Neural cell (in vitro differentiated cells): ENCODE measurements around the gene ACACA. TPM values are rescaled to one million over a fixed set of nuclear protein-coding genes. Genes with fewer than 3 reads are reported as not detected.

ENCODE experiments used
- H2AFZ ChIP-seq: fragments of 200-600, 300-800 bp; sonication (generic), shearing (Covaris generic); 2 replicates; pipeline ENCODE4 v1.6.0; 2014; ENCODE audit warnings: low read depth, mild to moderate bottlenecking, antibody characterized with exemption, low read length, moderate library complexity
- H3F3A ChIP-seq: fragments of 200-600 bp; shearing (Covaris generic); 2 replicates; pipeline ENCODE4 v1.6.1; 2016; ENCODE audit warnings: mild to moderate bottlenecking, moderate library complexity, mixed read lengths, antibody characterized with exemption, low read length; ENCODE audit not compliant: insufficient read depth, poor library complexity, severe bottlenecking
- H3K27ac ChIP-seq: fragments of 200-600, 300-800 bp; sonication (generic), shearing (Covaris generic); 2 replicates; pipeline ENCODE4 v1.5.1; 2014; ENCODE audit warnings: mild to moderate bottlenecking, low read length, moderate library complexity
- H3K27me3 ChIP-seq: fragments of 300-800, 200-600 bp; sonication (generic), shearing (Covaris generic); 2 replicates; pipeline ENCODE4 v1.6.0; 2014; ENCODE audit warnings: mild to moderate bottlenecking, low read depth, low read length, moderate library complexity; ENCODE audit not compliant: insufficient read depth
- H3K36me3 ChIP-seq: fragments of 300-800, 200-600 bp; sonication (generic), shearing (Covaris generic); 2 replicates; pipeline ENCODE4 v1.5.1; 2014; ENCODE audit warnings: mild to moderate bottlenecking, antibody characterized with exemption, low read length, moderate library complexity; ENCODE audit not compliant: insufficient read depth
- H3K4me2 ChIP-seq: fragments of 300-800, 200-600 bp; sonication (generic), shearing (Covaris generic); 2 replicates; pipeline ENCODE4 v1.6.0; 2014; ENCODE audit warnings: mild to moderate bottlenecking, low read length
- H3K4me3 ChIP-seq: fragments of 300-800, 200-600 bp; sonication (generic), shearing (Covaris generic); 2 replicates; pipeline ENCODE4 v1.5.1; 2014; ENCODE audit warnings: mild to moderate bottlenecking, low read length, moderate library complexity
- H3K79me2 ChIP-seq: fragments of 200-600 bp; shearing (Covaris generic); replicated peaks from 2 replicates; pipeline ENCODE4 v1.6.0; 2014; ENCODE audit warnings: mild to moderate bottlenecking, low read length, moderate library complexity; ENCODE audit not compliant: insufficient read depth
- H3K9ac ChIP-seq: fragments of 300-800, 200-600 bp; sonication (generic), shearing (Covaris generic); 2 replicates; pipeline ENCODE4 v1.6.1; 2016; ENCODE audit warnings: mild to moderate bottlenecking, low read length, mixed read lengths
- H3K9me2 ChIP-seq: fragments of 200-600 bp; shearing (Covaris generic); 2 replicates; pipeline ENCODE4 v1.6.1; 2016; ENCODE audit warnings: mild to moderate bottlenecking, low read length, mixed read lengths; ENCODE audit not compliant: insufficient read depth
- H3K9me3 ChIP-seq: fragments of 200-600, 300-800 bp; sonication (generic), shearing (Covaris generic); 2 replicates; pipeline ENCODE4 v1.6.1; 2016; ENCODE audit warnings: mild to moderate bottlenecking, mixed run types, low read length, moderate library complexity, mixed read lengths
- H4K20me1 ChIP-seq: fragments of 200-600 bp; shearing (Covaris generic); 2 replicates; pipeline ENCODE4 v1.6.1; 2016; ENCODE audit warnings: mild to moderate bottlenecking, mixed run types; ENCODE audit not compliant: insufficient read depth
- CTCF ChIP-seq: fragments of 450-650 bp; IDR thresholded peaks from 2 replicates; pipeline ENCODE4 v1.5.1; 2014; ENCODE audit warnings: antibody characterized with exemption, mild to moderate bottlenecking, moderate library complexity; ENCODE audit not compliant: poor library complexity, severe bottlenecking
- EP300 ChIP-seq: fragments of 450-650 bp; conservative IDR thresholded peaks from 2 replicates; pipeline ENCODE4 v1.6.1; 2014; ENCODE audit warnings: antibody characterized with exemption, mild to moderate bottlenecking, moderate library complexity; ENCODE audit not compliant: poor library complexity, severe bottlenecking
- EZH2 ChIP-seq: fragments of 200-600, 300-800 bp; shearing (Covaris generic), sonication (generic); IDR thresholded peaks from 2 replicates; pipeline ENCODE4 v1.6.1; 2014; ENCODE audit warnings: antibody characterized with exemption, low read length, borderline replicate concordance, mild to moderate bottlenecking; ENCODE audit not compliant: insufficient read depth, poor library complexity, severe bottlenecking
- MXI1 ChIP-seq: fragments of 450-650 bp; conservative IDR thresholded peaks from 2 replicates; pipeline ENCODE4 v1.6.1; 2014; ENCODE audit warnings: antibody characterized with exemption, mild to moderate bottlenecking; ENCODE audit not compliant: poor library complexity, severe bottlenecking
- POLR2AphosphoS5 ChIP-seq: IDR thresholded peaks from 2 replicates; pipeline ENCODE4 v1.6.1; 2012
- RAD21 ChIP-seq: fragments of 450-650 bp; conservative IDR thresholded peaks from 2 replicates; pipeline ENCODE4 v1.6.1; 2014; ENCODE audit warnings: antibody characterized with exemption, mild to moderate bottlenecking, moderate library complexity
- REST ChIP-seq: IDR thresholded peaks from 2 replicates; pipeline ENCODE4 v1.6.1; 2012; ENCODE audit warnings: borderline replicate concordance
- SMC3 ChIP-seq: fragments of 450-650 bp; conservative IDR thresholded peaks from 2 replicates; pipeline ENCODE4 v1.6.1; 2014; ENCODE audit warnings: antibody characterized with exemption, mild to moderate bottlenecking, moderate library complexity; ENCODE audit not compliant: poor library complexity
- TAF1 ChIP-seq: IDR thresholded peaks from 2 replicates; pipeline ENCODE4 v1.6.1; 2012; ENCODE audit warnings: low read depth
- polyA plus RNA-seq: library from polyadenylated mRNA; depleted of rRNA; stranded (reverse); fragments of >200 nt; gene quantifications from 2 replicates; pipeline ENCODE4 v1.2.3, GENCODE V29; 2014

The ACACA gene
- polyA plus RNA-seq, 1 donor from 2014 or later, result 38.4 TPM

- H3K27me3 ChIP-seq, result no peaks in the 10 kb centered on the region
- no peak overlapping the region for H2AFZ ChIP-seq
- no peaks in the 10 kb centered on the region for H4K20me1 ChIP-seq
- H3K36me3 ChIP-seq, result no peaks in the 10 kb centered on the region
- no peaks in the 10 kb centered on the region for H3F3A ChIP-seq
- H3K79me2 ChIP-seq, result no peaks in the 10 kb centered on the region
- no peak overlapping the region for H3K4me2 ChIP-seq
- no peaks in the 10 kb centered on the region for H3K9me2 ChIP-seq
- TF ChIP-seq POLR2AphosphoS5 (no peak), CTCF (no peak)
- H3K9me3 ChIP-seq, result no peaks in the 10 kb centered on the region
- no peak overlapping the region for H3K9ac ChIP-seq
- no peak overlapping the region for H3K27ac ChIP-seq
- H3K4me3 ChIP-seq, result no peak overlapping the region
These were observed 364.7 kb downstream of the ACACA start for GRCh38 chr17:37041932-37042331.

- Histone ChIP-seq H3K27me3 (no peaks in the 10 kb centered on the region), H3K9me2 (no peaks in the 10 kb centered on the region), H3F3A (no peaks in the 10 kb centered on the region), H3K9me3 (no peaks in the 10 kb centered on the region), H3K36me3 (no peaks in the 10 kb centered on the region), H3K27ac (no peak overlapping the region), H3K4me3 (no peak overlapping the region), H3K4me2 (no peak overlapping the region), H2AFZ (no peak overlapping the region), H3K79me2 (no peaks in the 10 kb centered on the region), H4K20me1 (no peaks in the 10 kb centered on the region), H3K9ac (no peak overlapping the region)
- TF ChIP-seq CTCF, result no peak
- TF ChIP-seq EZH2, result no peak
- TF ChIP-seq SMC3, result no peak
- no peak for TF ChIP-seq REST
- TF ChIP-seq MXI1, result no peak
- no peak for TF ChIP-seq TAF1
- no peak for TF ChIP-seq RAD21
- no peak for TF ChIP-seq EP300
- no peak for TF ChIP-seq POLR2AphosphoS5
These were observed 367.4 kb downstream of the ACACA start for GRCh38 chr17:37039269-37039668.
